ENCODE measurements around the gene TRIM59.

The TRIM59 gene

GRCh38 chr3:160402221-160403027 lies 47.2 kb downstream of the TRIM59 start:
- in situ Hi-C loops (cut with MboI; ENCODE audit: low pct_unique_long_range_greater_than_20kb, low sequenced_read_pairs, unreplicated experiment): no loop called here
- no peak for TF ChIP-seq CTCF (IDR thresholded peaks at IDR 0.05; ENCODE audit: extremely low read depth, insufficient read depth, missing control alignments)

DNA sequence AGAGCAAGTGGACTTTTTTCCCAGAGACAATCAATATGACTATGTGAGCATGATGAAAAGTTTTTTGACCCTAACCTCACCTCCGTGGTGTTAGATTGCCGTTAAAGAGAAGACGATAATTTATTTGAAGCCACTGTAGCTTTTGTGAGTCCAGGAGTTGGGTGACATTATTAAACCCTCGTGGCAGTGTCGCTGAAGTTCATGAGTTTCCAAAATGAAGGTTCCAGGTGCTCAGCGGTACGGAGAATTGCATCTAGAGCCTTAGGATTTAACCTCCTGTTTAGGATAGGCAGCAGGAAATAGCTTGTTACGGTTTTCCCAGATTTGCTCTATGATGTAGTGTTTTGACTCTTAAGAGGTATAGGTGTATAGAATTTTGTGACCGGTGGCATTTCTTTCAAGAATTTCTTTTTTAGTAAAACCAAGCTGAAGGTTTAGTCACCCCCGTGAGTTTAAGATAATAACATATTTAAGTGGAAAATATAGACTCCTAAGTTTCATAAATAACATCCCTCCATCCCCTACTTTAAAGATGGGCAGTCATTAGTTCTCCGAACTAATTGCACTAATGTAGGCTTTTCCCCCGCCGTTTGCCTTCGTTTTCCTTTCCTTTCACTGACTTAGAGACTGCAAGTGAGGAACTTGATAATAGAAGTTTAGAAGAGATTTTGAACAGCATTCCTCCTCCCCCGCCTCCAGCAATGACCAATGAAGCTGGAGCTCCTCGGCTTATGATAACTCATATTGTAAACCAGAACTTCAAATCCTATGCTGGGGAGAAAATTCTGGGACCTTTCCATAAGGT lies 48.1 kb downstream of the TRIM59 start:
- no peak for DNase-seq (ENCODE audit: low spot score)
- in situ Hi-C loops (cut with MboI; ENCODE audit: low pct_unique_long_range_greater_than_20kb, low sequenced_read_pairs, unreplicated experiment): no loop called here
- no peak for TF ChIP-seq CTCF (IDR thresholded peaks at IDR 0.05; ENCODE audit: extremely low read depth, insufficient read depth, missing control alignments)

More at GRCh38 chr3:160402221-160403027, 47.2 kb downstream of the TRIM59 start:
- no peak for DNase-seq (ENCODE audit: low spot score)

GRCh38 chr3:160400702-160401150 lies 48.9 kb downstream of the TRIM59 start:
- DNase-seq (ENCODE audit: low spot score): peak; percentile 22
- in situ Hi-C loops (cut with MboI; ENCODE audit: low pct_unique_long_range_greater_than_20kb, low sequenced_read_pairs, unreplicated experiment): no loop called here
- TF ChIP-seq CTCF (IDR thresholded peaks at IDR 0.05; ENCODE audit: extremely low read depth, insufficient read depth, missing control alignments): no peak

GRCh38 chr3:160400030-160400701 lies 49.4 kb downstream of the TRIM59 start:
- peak; percentile 25 for DNase-seq (ENCODE audit: low spot score)
- TF ChIP-seq CTCF (IDR thresholded peaks at IDR 0.05; ENCODE audit: extremely low read depth, insufficient read depth, missing control alignments): no peak
- in situ Hi-C loops (cut with MboI; ENCODE audit: low pct_unique_long_range_greater_than_20kb, low sequenced_read_pairs, unreplicated experiment): no loop called here

DNA sequence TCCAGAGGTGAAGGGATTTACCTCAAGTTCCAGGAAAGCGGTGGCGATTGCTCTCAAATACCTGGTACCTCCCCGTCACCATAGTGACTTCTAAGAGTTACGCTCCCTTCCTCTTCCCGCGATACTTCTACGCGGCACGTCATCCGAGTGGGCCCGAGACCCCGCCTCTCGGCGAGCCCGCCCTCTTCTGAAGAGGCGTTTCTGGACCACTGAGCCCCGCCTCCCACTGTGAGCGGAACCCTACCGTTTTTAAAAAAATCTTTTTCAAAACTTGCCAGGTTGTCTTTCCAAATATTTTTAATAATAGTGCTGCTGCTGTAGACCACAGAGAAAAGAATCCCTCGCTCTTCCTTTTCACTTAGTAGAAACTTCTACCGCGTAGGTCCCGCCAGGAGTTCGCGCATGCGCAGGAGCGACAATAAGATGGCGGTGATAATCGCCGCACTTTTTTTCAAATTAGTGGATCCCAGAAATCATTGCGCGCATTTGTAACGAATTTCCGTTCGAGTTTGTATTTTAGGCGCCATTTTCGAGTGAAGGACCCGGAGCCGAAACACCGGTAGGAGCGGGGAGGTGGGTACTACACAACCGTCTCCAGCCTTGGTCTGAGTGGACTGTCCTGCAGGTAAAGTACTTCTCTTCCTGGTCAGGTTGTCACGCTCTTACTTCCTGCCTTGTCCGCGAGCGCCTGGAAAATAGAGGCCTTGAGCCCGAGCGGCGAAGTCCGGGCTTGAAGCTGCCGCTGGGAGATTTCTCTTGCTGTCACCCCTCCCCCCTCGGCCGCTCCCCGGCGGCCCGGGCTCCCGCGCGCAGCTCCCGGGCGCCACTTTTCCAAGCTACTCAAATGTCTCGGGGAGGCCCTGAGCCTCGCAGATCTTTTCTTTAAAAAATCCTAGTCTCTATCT lies 50.2 kb downstream of the TRIM59 start, which contains the start of the genes IFT80 and SMC4:
Gene IFT80 (minus strand): TSS at position 101 of the 905 bp plus-strand sequence. CDS start 14,625 bp downstream, outside the sequence.
Gene SMC4 (plus strand): TSS at position 526 of the 905 bp plus-strand sequence. CDS start 1,177 bp downstream, outside the sequence.
- in situ Hi-C loops (cut with MboI; ENCODE audit: low pct_unique_long_range_greater_than_20kb, low sequenced_read_pairs, unreplicated experiment): no loop called here
- TF ChIP-seq CTCF (IDR thresholded peaks at IDR 0.05; ENCODE audit: extremely low read depth, insufficient read depth, missing control alignments): no peak
- DNase-seq (ENCODE audit: low spot score): peak; percentile 94

All from GM13977 (cell line).